T-helper 1 cell treated with Interleukin-12 subunit alpha and Interleukin-12 subunit beta and Interleukin-4 antibody, amounts not matched to agents 30 μg/mL and 1 μg/mL, for 36 hours (primary cell): ENCODE data around the gene KRTAP15-1.

Source experiments
- H3K27ac Mint-ChIP-seq: one replicate; pipeline ENCODE4 v1.8.0; 2021; ENCODE audit warnings: mild to moderate bottlenecking, mixed read lengths
- H3K27me3 Mint-ChIP-seq: one replicate; pipeline ENCODE4 v1.8.0; 2021; ENCODE audit warnings: low read depth, mixed read lengths
- H3K36me3 Mint-ChIP-seq: one replicate; pipeline ENCODE4 v1.8.0; 2021; ENCODE audit warnings: low read depth, mixed read lengths
- H3K4me1 Mint-ChIP-seq: one replicate; pipeline ENCODE4 v1.8.0; 2021; ENCODE audit warnings: low read depth, mixed read lengths
- H3K4me3 Mint-ChIP-seq: one replicate; pipeline ENCODE4 v1.8.0; 2021; ENCODE audit warnings: mild to moderate bottlenecking, moderate library complexity, mixed read lengths
- H3K9me3 Mint-ChIP-seq: one replicate; pipeline ENCODE4 v1.8.0; 2021; ENCODE audit warnings: mixed read lengths

The KRTAP15-1 gene

GRCh38 chr21:30439975-30440374 is at the start of gene KRTAP15-1:
Gene KRTAP15-1 (plus strand): TSS chr21:30440275. CDS start chr21:30440328, 53 bp downstream.
- Mint-ChIP-seq H3K27ac (no peak within 1 kb of the TSS), H3K4me3 (no peak within 1 kb of the TSS), H3K36me3 (no peaks in the 10 kb centered on the region), H3K27me3 (no peaks in the 10 kb centered on the region), H3K4me1 (no peaks in the 10 kb centered on the region), H3K9me3 (no peaks in the 10 kb centered on the region)

DNA sequence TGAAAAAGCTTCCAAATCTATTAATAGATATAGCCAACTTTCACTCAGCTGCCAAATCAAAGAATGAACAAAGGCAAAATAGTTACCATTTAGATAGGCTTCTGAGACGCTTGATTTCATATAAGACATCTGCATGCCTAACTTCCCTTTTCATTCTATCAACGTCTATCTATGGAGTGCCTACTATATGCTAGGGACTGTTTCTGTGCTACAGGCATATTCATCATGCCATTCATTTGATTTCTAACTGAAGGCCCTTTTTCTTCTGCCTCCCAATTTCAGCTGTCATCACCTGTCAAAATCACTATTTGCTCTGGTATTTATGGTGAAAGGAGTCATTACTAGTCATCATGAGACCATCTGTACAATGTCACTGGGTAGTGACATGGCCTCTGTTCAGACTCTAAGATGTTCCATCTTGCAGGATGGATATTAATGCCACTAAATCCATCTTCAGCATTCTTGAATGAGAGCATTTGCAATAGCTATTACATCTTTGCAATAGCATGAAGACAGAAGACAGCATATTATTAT is 48.5 kb upstream of the KRTAP15-1 start:
- Mint-ChIP-seq H3K27me3 (no peaks in the 10 kb centered on the region), H3K36me3 (no peaks in the 10 kb centered on the region), H3K4me1 (no peaks in the 10 kb centered on the region), H3K9me3 (no peaks in the 10 kb centered on the region), H3K27ac (no peak overlapping the region), H3K4me3 (no peak overlapping the region)

DNA sequence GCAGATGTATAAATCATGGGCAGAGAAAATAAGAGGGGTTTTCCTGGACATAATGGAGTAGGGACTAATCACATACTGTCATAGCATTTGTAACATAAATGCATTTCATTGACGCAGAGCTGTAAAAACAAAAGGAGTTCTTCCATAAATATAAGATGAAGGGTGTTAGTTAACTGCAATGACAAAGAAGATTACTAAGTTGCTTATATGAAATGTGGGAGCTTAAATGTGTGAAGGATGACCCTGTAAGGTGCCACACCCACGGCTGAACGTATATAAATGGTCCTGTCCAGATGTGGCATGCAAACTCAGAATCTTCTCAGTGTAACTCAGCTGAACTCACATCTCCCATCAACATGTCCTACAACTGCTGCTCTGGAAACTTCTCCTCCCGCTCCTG is 44.3 kb upstream of the KRTAP15-1 start, which contains the start of gene KRTAP13-1:
TSS of gene KRTAP13-1 (plus strand) at position 301 of the 400 bp plus-strand sequence. CDS start at position 357, 56 bp downstream.
- Mint-ChIP-seq H3K4me3 (no peak within 1 kb of the TSS), H3K4me1 (no peaks in the 10 kb centered on the region), H3K27me3 (no peaks in the 10 kb centered on the region), H3K27ac (no peak within 1 kb of the TSS), H3K36me3 (no peaks in the 10 kb centered on the region), H3K9me3 (no peaks in the 10 kb centered on the region)

DNA sequence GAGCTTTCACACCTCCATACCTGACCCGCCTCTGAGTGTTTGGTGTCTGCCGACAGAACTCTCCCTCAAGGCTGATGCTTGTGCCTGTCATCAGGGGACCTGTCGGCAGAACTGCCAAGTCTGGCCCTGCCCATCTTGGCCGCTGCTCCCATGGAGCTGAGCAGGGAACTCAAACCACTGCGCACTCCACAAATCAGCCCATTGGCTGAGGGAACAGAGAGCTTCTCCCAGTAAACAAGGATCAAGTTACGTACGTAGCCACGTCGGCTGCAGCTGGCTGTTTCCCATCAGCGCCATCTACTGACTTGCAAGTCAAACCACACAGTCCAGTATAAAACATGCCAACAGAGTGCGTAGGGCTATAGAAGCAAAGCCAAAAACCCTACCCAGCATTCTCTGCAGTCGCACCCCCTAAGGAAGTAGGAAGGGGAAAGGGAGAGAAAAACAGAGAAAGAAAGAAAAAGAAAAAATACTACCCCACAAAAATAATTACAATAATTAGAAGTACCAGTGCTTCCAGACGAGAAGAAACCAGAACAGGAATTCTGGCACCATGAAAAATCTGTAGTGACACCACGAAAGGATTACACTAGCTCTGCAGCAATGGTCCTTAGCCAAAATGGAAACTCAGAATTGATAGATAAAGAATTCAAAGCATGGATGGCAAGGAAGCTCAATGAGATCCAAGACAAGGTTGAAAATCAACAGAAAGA is 31.1 kb upstream of the KRTAP15-1 start:
- H3K27ac Mint-ChIP-seq, result no peak overlapping the region
- H3K36me3 Mint-ChIP-seq, result no peaks in the 10 kb centered on the region
- H3K4me1 Mint-ChIP-seq, result peaks cover 3% of the 10 kb centered on the region
- H3K9me3 Mint-ChIP-seq, result no peaks in the 10 kb centered on the region
- peaks cover 6% of the 10 kb centered on the region for H3K27me3 Mint-ChIP-seq
- peak overlapping the region; percentile 39 for H3K4me3 Mint-ChIP-seq

- peaks cover 10% of the 10 kb centered on the region for H3K9me3 Mint-ChIP-seq
- no peaks in the 10 kb centered on the region for H3K27me3 Mint-ChIP-seq
- H3K4me1 Mint-ChIP-seq, result no peaks in the 10 kb centered on the region
- H3K4me3 Mint-ChIP-seq, result no peak overlapping the region
- no peaks in the 10 kb centered on the region for H3K36me3 Mint-ChIP-seq
- no peak overlapping the region for H3K27ac Mint-ChIP-seq
Observed at GRCh38 chr21:30415993-30416392, 24.1 kb upstream of the KRTAP15-1 start.

- Mint-ChIP-seq H3K4me1 (no peaks in the 10 kb centered on the region), H3K27ac (no peak within 1 kb of the TSS), H3K9me3 (no peaks in the 10 kb centered on the region), H3K4me3 (no peak within 1 kb of the TSS), H3K36me3 (no peaks in the 10 kb centered on the region), H3K27me3 (no peaks in the 10 kb centered on the region)
Observed at GRCh38 chr21:30425826-30426225, 14.2 kb upstream of the KRTAP15-1 start, which contains the start of gene KRTAP13-3. Gene KRTAP13-3 (minus strand): TSS chr21:30425926. CDS start chr21:30425912, 14 bp downstream.

GRCh38 chr21:30426731-30427130 is 13.3 kb upstream of the KRTAP15-1 start:
- H3K36me3 Mint-ChIP-seq, result no peaks in the 10 kb centered on the region
- H3K4me3 Mint-ChIP-seq, result no peak overlapping the region
- no peak overlapping the region for H3K27ac Mint-ChIP-seq
- H3K9me3 Mint-ChIP-seq, result no peaks in the 10 kb centered on the region
- no peaks in the 10 kb centered on the region for H3K27me3 Mint-ChIP-seq
- H3K4me1 Mint-ChIP-seq, result no peaks in the 10 kb centered on the region

DNA sequence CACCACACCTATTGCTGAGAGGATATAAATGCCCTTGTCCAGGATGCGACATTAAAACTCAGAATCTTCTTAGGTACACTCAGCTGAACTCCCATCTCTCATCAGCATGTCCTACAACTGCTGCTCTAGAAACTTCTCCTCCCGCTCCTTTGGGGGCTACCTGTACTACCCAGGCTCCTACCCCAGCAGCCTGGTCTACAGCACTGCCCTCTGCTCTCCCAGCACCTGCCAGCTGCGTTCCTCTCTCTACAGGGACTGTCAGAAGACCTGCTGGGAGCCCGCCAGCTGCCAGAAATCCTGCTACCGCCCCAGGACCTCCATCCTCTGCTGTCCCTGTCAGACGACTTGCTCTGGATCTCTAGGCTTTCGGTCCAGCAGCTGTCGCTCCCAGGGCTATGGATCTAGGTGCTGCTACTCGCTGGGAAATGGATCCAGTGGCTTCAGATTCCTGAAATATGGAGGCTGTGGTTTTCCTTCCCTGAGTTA is 9.9 kb upstream of the KRTAP15-1 start, which contains the start of gene KRTAP13-4:
TSS of gene KRTAP13-4 (plus strand) at position 51 of the 486 bp plus-strand sequence. CDS start at position 107, 56 bp downstream.
- Mint-ChIP-seq H3K27me3 (no peaks in the 10 kb centered on the region), H3K9me3 (no peaks in the 10 kb centered on the region), H3K36me3 (no peaks in the 10 kb centered on the region), H3K4me3 (no peak within 1 kb of the TSS), H3K27ac (no peak within 1 kb of the TSS), H3K4me1 (no peaks in the 10 kb centered on the region)

GRCh38 chr21:30434033-30434631 is 5.9 kb upstream of the KRTAP15-1 start:
- Mint-ChIP-seq H3K4me3 (no peak overlapping the region), H3K27ac (no peak overlapping the region), H3K27me3 (no peaks in the 10 kb centered on the region), H3K9me3 (no peaks in the 10 kb centered on the region), H3K36me3 (no peaks in the 10 kb centered on the region), H3K4me1 (no peaks in the 10 kb centered on the region)

DNA sequence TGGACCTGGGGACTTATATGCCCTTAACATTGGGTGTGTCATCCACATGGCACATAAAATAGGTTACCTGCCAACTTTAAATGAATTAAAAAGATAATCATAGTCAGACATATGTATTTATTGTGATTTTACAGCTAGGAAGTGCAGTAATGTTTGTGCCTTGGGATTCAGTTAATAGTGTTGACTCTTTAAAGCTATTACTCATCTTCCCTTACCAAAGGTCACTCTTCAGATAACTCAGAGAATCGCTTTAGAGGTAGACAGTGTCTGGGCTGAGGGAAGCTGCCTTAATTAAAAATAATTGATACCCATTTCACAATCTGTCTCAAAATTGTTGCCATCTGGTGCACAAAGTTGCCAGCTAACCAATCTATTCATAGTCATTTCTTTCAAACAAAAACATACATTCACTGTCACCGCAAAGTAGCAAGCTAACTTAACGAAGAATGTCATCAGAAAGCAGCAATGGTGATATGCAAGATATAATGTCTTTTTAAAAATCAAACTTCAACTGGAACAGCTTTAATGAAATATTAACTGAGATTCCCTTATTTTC is 3.0 kb upstream of the KRTAP15-1 start:
- no peaks in the 10 kb centered on the region for H3K36me3 Mint-ChIP-seq
- H3K4me3 Mint-ChIP-seq, result no peak overlapping the region
- no peaks in the 10 kb centered on the region for H3K9me3 Mint-ChIP-seq
- no peak overlapping the region for H3K27ac Mint-ChIP-seq
- no peaks in the 10 kb centered on the region for H3K27me3 Mint-ChIP-seq
- no peaks in the 10 kb centered on the region for H3K4me1 Mint-ChIP-seq

DNA sequence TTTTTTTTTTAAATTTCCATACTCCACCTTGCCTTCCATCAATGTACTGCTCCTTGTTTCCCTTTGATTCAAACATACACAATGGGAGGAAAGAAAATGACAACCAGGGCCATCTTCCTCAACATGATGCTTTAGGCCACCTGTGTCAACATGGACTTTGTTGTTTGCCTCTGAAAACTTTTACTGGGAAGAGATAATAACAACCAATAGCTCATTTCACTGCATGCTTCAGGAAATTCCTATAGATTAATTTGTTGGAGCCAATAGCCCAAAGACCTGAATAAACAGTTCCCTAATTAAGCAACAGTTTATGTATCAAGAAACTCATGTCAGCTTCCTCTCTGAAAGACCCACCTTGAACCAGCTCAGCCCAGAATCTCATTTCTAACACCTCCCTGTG is 3.2 kb downstream of the KRTAP15-1 start:
- H3K36me3 Mint-ChIP-seq, result no peaks in the 10 kb centered on the region
- no peak overlapping the region for H3K4me3 Mint-ChIP-seq
- H3K4me1 Mint-ChIP-seq, result no peaks in the 10 kb centered on the region
- no peak overlapping the region for H3K27ac Mint-ChIP-seq
- no peaks in the 10 kb centered on the region for H3K27me3 Mint-ChIP-seq
- no peaks in the 10 kb centered on the region for H3K9me3 Mint-ChIP-seq

- no peak overlapping the region for H3K27ac Mint-ChIP-seq
- H3K4me3 Mint-ChIP-seq, result no peak overlapping the region
- no peaks in the 10 kb centered on the region for H3K9me3 Mint-ChIP-seq
- H3K36me3 Mint-ChIP-seq, result no peaks in the 10 kb centered on the region
- H3K4me1 Mint-ChIP-seq, result no peaks in the 10 kb centered on the region
- no peaks in the 10 kb centered on the region for H3K27me3 Mint-ChIP-seq
Observed at GRCh38 chr21:30444204-30444603, 4.1 kb downstream of the KRTAP15-1 start.

DNA sequence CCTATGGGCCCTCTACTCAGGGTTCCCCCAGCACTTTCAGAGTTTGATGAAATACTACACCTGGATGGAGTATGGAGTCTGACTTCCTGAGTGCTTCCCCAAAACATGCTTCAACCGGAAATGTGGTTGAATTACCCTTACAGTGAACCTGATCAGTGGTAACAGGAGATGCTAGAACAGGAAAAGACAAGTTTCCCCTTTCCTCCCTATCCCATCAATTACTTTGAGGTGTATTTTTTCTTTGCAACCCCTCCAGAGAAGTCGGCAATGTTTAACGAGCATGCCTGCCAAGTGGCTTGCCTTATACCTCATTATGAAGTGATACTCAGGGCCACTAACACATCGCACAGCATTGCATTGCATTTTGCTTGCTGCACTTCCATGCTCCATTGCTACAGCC is 7.0 kb downstream of the KRTAP15-1 start:
- Mint-ChIP-seq H3K4me1 (no peaks in the 10 kb centered on the region), H3K4me3 (no peak overlapping the region), H3K9me3 (no peaks in the 10 kb centered on the region), H3K36me3 (no peaks in the 10 kb centered on the region), H3K27ac (no peak overlapping the region), H3K27me3 (no peaks in the 10 kb centered on the region)

- Mint-ChIP-seq H3K27ac (no peak overlapping the region), H3K4me1 (no peaks in the 10 kb centered on the region), H3K4me3 (no peak overlapping the region), H3K9me3 (no peaks in the 10 kb centered on the region), H3K27me3 (no peaks in the 10 kb centered on the region), H3K36me3 (no peaks in the 10 kb centered on the region)
Observed at GRCh38 chr21:30448514-30448913, 8.4 kb downstream of the KRTAP15-1 start.
